ENCODE results near the gene ACADL.

- TF ChIP-seq YY1 (IDR thresholded peaks at IDR 0.05; ENCODE audit: insufficient read depth, insufficient read length): no peak
- TF ChIP-seq SUZ12 (IDR thresholded peaks at IDR 0.05; ENCODE audit: extremely low read depth, insufficient read depth, insufficient read length): no peak
Measured at GRCh38 chr2:210174086-210174485, 51.2 kb downstream of the ACADL start.

Measured in NT2/D1 (cell line).